DND-41 (cell line): ENCODE measurements around the gene SELENOI.

Source experiments
- ATAC-seq: fragments of 200-7000 bp; cut with Tn5 transposase; 3 replicates; pipeline ENCODE4 v1.9.1; 2021; ENCODE audit warnings: low read depth; ENCODE audit not compliant: insufficient read depth
- DNase-seq: peaks from one replicate; pipeline ENCODE4 v3.0.0-alpha.2; 2020
- H2AFZ ChIP-seq: 2 replicates; pipeline ENCODE4 v1.6.0; 2012; ENCODE audit warnings: low read depth, low read length
- H3K27ac ChIP-seq: 2 replicates; pipeline ENCODE4 v1.5.1; 2012; ENCODE audit warnings: low read length, inconsistent platforms
- H3K27me3 ChIP-seq: fragments of 200-600 bp; sonication (generic); 2 replicates; pipeline ENCODE4 v1.6.0; 2012; ENCODE audit warnings: low read length, mild to moderate bottlenecking, inconsistent platforms; ENCODE audit not compliant: insufficient read depth, poor library complexity
- H3K36me3 ChIP-seq: 2 replicates; pipeline ENCODE4 v1.5.1; 2012; ENCODE audit warnings: low read length, inconsistent platforms; ENCODE audit not compliant: insufficient read depth
- H3K4me1 ChIP-seq: 2 replicates; pipeline ENCODE4 v1.5.1; 2012; ENCODE audit warnings: mild to moderate bottlenecking, low read length; ENCODE audit not compliant: insufficient read depth
- H3K4me2 ChIP-seq: 2 replicates; pipeline ENCODE4 v1.6.0; 2012; ENCODE audit warnings: mild to moderate bottlenecking, moderate library complexity, low read length, inconsistent platforms; ENCODE audit not compliant: insufficient read depth
- H3K4me3 ChIP-seq, 2 experiments: fragments of 200-600 bp in 1 of 2; shearing (Covaris generic) in 1 of 2; 2 replicates each; pipeline ENCODE4 v1.5.1; 2012 to 2016; ENCODE audit warnings: inconsistent platforms in 2 of 2, low read length in 2 of 2, mild to moderate bottlenecking in 2 of 2, low read depth in 1 of 2, moderate library complexity in 1 of 2
- H3K79me2 ChIP-seq: 2 replicates; pipeline ENCODE4 v1.6.0; 2012; ENCODE audit warnings: low read length, inconsistent platforms; ENCODE audit not compliant: insufficient read depth
- H3K9ac ChIP-seq: 2 replicates; pipeline ENCODE4 v1.6.0; 2012; ENCODE audit warnings: low read depth, mild to moderate bottlenecking, inconsistent platforms, low read length, moderate library complexity
- H3K9me3 ChIP-seq: 2 replicates; pipeline ENCODE4 v1.5.1; 2012; ENCODE audit warnings: low read length, moderate library complexity, mild to moderate bottlenecking, inconsistent platforms; ENCODE audit not compliant: insufficient read depth, severe bottlenecking
- H4K20me1 ChIP-seq: 2 replicates; pipeline ENCODE4 v1.6.0; 2012; ENCODE audit warnings: low read length; ENCODE audit not compliant: insufficient read depth
- EZH2 ChIP-seq: IDR thresholded peaks from 3 replicates; pipeline ENCODE4 v1.6.1; 2012; ENCODE audit warnings: borderline replicate concordance, low read depth, mild to moderate bottlenecking, moderate library complexity, low read length, inconsistent platforms; ENCODE audit not compliant: severe bottlenecking
- TF ChIP-seq, protein P1 (sequence below): IDR thresholded peaks from 2 replicates; pipeline ENCODE4 v1.5.1; 2012; ENCODE audit warnings: borderline replicate concordance, low read length, moderate library complexity, mild to moderate bottlenecking; ENCODE audit not compliant: poor library complexity, severe bottlenecking; ENCODE audit errors: extremely low read depth

The SELENOI gene

DNA sequence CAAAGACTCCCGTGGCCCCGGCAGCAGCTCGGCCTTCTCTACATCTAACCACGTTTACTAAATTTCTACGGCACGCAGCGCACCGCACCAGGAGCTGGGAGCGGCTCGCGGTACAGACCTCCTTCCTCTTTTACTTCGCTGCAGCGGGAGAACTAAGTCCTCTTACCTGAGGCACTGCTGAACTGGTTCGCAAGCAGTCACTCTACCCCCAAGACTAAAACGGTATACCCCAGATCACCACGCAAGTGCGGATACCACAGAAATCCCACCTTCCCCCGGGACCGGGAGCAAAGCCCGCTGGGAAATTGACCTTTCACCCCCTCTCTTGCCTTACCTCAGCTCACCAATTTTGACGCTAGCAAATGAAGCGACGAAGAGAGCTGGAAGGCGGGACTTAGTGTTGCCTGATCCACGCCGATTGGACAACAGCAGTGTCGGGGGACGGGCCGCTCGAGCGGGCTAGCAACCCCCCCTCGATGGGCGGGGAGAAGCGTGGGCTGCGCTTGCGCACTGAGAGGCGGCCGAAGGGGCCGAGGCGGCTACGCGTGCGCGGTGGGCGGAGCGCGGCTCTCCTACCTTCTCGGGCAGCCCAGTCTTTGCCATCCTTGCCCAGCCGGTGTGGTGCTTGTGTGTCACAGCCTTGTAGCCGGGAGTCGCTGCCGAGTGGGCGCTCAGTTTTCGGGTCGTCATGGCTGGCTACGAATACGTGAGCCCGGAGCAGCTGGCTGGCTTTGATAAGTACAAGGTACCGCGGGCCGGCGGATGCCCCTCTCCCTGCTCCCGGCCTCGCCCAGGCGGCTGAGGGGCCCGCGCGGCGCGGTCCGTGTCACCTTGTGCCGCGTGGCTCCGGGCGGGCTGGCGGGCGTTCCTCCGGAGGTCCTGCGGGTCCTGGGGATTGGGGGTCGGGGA is at the start of gene SELENOI:
Gene SELENOI, plus strand, starts transcription at position 599 of the 909 bp plus-strand sequence. Its CDS starts 90 bp downstream, at position 689.
- H3K79me2 ChIP-seq = peaks cover 70% of the 10 kb centered on the region
- DNase-seq (peak; percentile 99), ATAC-seq (peak; percentile 91)
- H3K4me2 ChIP-seq = peak within 1 kb of the TSS; percentile 84
- peak within 1 kb of the TSS; percentile 93 for H3K27ac ChIP-seq
- H3K27me3 ChIP-seq = no peaks in the 10 kb centered on the region
- TF ChIP-seq, protein P1, sequence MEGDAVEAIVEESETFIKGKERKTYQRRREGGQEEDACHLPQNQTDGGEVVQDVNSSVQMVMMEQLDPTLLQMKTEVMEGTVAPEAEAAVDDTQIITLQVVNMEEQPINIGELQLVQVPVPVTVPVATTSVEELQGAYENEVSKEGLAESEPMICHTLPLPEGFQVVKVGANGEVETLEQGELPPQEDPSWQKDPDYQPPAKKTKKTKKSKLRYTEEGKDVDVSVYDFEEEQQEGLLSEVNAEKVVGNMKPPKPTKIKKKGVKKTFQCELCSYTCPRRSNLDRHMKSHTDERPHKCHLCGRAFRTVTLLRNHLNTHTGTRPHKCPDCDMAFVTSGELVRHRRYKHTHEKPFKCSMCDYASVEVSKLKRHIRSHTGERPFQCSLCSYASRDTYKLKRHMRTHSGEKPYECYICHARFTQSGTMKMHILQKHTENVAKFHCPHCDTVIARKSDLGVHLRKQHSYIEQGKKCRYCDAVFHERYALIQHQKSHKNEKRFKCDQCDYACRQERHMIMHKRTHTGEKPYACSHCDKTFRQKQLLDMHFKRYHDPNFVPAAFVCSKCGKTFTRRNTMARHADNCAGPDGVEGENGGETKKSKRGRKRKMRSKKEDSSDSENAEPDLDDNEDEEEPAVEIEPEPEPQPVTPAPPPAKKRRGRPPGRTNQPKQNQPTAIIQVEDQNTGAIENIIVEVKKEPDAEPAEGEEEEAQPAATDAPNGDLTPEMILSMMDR = no peak
- no peak for TF ChIP-seq EZH2
- peak within 1 kb of the TSS; percentile 88 for H2AFZ ChIP-seq
- no peaks in the 10 kb centered on the region; the same call in none of the 2 replicates for H3K36me3 ChIP-seq
- peaks cover 14% of the 10 kb centered on the region; the same call in 1 of the 2 replicates for H4K20me1 ChIP-seq
- H3K4me3 ChIP-seq = peak within 1 kb of the TSS; percentile 80 to 86
- peak within 1 kb of the TSS; percentile 85 for H3K9ac ChIP-seq
- H3K9me3 ChIP-seq = no peaks in the 10 kb centered on the region
- H3K4me1 ChIP-seq = peaks cover 33% of the 10 kb centered on the region

GRCh38 chr2:26297061-26297460 is 48.9 kb upstream of the SELENOI start:
- no peak for ATAC-seq
- Histone ChIP-seq H3K27me3 (no peaks in the 10 kb centered on the region), H4K20me1 (no peaks in the 10 kb centered on the region), H3K9me3 (no peaks in the 10 kb centered on the region), H3K79me2 (no peaks in the 10 kb centered on the region), H2AFZ (no peak overlapping the region), H3K9ac (no peak overlapping the region), H3K4me2 (no peak overlapping the region), H3K27ac (no peak overlapping the region), H3K4me1 (peaks cover 22% of the 10 kb centered on the region), H3K36me3 (no peaks in the 10 kb centered on the region), H3K4me3 (no peak overlapping the region)
- DNase-seq = no peak
- no peak for TF ChIP-seq EZH2
- TF ChIP-seq, protein P1 = no peak

- Histone ChIP-seq H3K36me3 (no peaks in the 10 kb centered on the region), H3K9ac (no peak overlapping the region), H3K27me3 (no peaks in the 10 kb centered on the region), H3K27ac (no peak overlapping the region; the same call in 1 of the 2 replicates), H3K4me1 (peaks cover 22% of the 10 kb centered on the region), H4K20me1 (no peaks in the 10 kb centered on the region), H3K9me3 (no peaks in the 10 kb centered on the region), H3K79me2 (no peaks in the 10 kb centered on the region), H3K4me2 (peak overlapping the region; percentile 94), H3K4me3 (no peak overlapping the region), H2AFZ (peak overlapping the region; percentile 85)
- DNase-seq (no peak), ATAC-seq (no peak)
- TF ChIP-seq EZH2 = no peak
- TF ChIP-seq, protein P1 = no peak
Observed at GRCh38 chr2:26298286-26298637, 47.7 kb upstream of the SELENOI start.
